Measurements from ENCODE around the gene CANX.
A peak's percentile ranks its signal among the peaks of the same experiment; 100 is the strongest.

The CANX gene

DNA sequence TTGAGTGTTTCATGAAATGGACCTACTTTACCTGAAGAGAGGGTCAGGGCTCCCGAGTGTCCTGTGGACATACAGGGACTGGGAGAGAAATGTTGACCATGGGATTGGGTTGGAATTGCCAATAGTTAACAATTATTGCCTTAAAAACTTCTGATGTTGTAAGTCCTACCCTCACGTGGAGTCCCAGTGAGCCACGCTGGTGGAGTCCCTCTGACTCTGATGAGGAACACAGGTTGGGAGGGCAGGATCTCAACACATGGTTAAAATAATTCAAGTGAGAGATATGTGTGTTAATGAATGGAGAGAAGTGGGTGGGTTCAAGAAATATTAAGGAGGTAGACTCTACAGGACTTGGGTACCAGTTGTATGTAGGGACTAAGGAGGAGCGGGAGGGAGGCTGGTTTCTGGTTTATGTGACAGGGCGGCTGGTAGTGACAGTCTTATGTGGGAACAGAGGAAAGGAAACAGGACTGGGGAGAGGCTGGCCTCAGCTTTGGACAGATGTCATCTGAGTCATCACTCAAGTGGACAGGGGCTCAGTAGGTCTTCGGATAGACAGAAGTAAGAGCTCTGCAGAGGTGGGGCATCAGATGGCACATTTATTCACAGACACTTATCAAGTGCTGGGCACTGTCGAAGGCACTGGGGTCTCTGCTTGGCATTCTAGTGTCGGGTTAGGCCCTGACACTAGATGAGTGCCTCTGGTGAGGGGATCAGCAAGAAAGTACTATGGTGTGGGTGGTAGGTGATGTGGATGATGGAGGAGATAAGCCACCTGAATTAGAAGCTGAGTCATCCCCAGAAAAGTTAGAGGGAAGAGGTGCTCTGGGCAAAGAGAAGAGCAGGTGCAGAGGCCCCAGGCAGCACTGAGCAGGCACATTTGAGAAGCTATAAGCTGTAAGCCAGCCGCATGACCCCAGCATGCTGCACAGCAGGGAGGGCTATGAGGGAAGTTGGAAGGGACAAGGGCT lies 61.1 kb downstream of the CANX start:
- DNase-seq, result peak; percentile 50

GRCh38 chr5:179762079-179762780 lies 63.5 kb downstream of the CANX start:
- no peak for DNase-seq

DNA sequence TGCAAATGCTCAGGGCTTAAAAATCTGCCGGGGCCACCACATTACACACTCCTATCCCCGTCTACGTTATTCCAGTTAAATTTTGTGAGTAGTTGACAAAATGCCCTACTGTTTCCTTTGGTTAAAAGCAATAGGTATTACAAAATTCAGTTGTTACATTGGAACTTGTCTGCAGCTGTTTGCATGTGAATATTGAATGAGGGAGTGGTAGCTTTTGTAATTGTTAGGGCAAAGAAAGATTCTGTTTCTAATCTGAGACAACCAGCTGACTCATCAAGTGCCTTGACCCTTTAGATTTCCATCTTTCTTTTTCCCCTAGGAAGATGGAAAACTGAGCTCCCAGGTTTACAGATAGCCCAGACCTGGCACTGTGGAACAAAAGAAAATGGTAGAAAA lies 64.0 kb downstream of the CANX start:
- no peak for DNase-seq

- peak; percentile 57 for DNase-seq
Observed at GRCh38 chr5:179763215-179763945, 64.6 kb downstream of the CANX start.

- DNase-seq, result no peak
Observed at GRCh38 chr5:179764056-179764455, 65.3 kb downstream of the CANX start.

GRCh38 chr5:179765400-179765799 lies 66.6 kb downstream of the CANX start:
- DNase-seq, result no peak

DNA sequence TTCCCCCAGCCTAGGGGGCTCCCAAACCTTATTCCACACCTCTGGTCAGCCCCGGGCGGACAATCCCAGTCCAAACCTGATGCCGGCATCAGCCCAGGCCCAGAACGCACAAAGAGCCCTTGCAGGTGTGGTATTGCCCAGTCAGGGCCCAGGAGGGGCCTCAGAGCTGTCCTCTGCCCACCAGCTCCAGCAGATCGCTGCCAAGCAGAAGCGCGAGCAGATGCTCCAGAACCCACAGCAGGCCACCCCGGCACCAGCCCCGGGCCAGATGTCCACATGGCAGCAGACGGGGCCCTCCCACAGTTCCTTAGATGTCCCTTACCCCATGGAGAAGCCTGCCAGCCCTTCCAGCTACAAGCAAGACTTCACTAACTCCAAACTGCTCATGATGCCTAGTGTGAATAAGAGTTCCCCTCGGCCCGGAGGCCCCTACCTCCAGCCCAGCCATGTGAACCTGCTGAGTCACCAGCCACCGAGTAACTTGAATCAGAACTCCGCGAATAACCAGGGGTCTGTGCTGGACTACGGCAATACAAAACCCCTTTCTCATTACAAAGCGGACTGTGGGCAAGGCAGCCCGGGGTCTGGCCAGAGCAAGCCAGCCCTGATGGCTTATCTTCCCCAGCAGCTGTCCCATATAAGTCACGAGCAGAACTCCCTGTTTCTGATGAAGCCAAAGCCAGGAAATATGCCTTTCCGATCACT lies 67.4 kb downstream of the CANX start:
- DNase-seq, result no peak

GRCh38 chr5:179766726-179767455 lies 68.1 kb downstream of the CANX start:
- no peak for DNase-seq

DNA sequence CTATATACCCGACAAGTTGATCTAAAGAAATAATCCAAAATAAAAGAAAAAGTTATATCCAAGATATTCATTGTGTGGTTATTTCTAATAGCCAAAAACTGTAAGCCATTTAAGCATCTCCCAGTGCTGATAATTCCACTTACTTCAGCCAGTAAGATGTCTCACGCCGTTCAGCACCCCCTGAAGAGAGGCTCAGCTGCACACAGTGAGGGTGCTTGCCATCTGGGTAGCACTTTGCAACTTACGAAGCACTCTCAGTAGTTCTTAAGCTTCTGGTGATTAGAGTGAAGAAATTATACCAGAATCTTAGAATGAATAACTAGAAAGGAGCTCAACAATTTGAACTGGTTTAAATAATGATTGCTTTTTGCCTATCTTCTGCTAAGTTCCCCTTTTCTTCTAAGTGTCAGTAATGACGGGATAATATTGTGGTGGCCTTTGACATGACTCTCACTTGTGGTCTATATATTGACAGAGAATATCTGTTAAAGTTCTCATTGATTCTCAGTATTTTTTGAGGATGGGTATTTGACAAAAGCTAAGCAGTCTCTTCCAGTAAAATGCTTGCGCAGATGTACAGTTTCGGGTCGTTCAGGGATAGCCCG lies 68.8 kb downstream of the CANX start:
- DNase-seq, result no peak

DNA sequence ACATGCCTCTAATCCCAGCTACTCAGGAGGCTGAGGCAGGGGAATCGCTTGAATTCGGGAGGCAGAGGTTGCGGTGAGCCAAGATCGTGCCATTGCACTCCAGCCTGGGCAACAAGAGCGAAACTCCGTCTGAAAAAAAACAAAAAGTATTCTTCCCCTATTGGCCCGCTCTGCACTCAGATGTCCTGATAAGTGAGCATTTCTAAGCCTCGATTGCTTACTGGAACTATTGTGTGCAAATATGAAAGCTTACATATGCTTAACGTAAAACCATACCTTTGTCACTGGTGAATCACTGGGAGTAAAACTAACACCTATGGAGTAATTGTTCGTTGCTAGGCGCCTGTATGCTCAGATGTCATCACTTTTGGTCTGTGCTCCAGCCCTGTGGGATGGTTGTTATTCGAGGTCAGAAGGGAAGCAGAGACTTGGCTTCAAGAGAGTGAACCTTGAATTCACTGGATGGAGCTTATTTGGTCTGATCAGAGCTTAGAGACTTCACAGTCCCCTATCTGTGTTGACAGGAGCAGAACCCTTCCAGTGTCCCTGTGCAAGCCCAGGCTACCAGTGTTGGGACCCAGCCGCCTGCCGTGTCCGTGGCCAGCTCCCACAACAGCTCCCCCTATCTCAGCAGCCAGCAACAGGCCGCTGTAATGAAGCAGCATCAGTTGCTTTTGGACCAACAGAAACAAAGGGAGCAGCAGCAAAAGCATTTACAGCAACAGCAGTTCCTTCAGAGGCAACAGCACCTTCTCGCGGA lies 69.7 kb downstream of the CANX start:
- peak; percentile 39 for DNase-seq

- no peak for DNase-seq
Observed at GRCh38 chr5:179769271-179769670, 70.5 kb downstream of the CANX start.

DNA sequence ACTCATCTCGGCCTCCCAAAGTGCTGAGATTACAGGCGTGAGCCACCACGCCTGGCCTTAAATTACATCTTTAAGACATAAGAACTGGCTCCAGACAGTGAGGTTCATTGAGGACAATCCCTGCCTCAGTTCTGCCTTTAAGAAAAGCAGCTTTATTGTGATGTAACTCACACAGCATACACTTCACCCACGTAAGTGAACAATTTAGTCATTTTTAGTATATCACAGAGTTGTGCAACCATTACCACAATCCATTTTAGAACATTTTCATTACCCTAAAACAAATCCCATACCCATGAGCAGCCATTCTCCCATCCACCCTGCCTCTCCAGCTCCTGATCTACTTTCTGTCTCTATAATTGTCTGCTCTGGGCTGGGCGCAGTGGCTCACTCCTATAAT lies 71.0 kb downstream of the CANX start:
- DNase-seq, result no peak

- DNase-seq, result no peak
Observed at GRCh38 chr5:179771311-179771895, 72.6 kb downstream of the CANX start.

DNA sequence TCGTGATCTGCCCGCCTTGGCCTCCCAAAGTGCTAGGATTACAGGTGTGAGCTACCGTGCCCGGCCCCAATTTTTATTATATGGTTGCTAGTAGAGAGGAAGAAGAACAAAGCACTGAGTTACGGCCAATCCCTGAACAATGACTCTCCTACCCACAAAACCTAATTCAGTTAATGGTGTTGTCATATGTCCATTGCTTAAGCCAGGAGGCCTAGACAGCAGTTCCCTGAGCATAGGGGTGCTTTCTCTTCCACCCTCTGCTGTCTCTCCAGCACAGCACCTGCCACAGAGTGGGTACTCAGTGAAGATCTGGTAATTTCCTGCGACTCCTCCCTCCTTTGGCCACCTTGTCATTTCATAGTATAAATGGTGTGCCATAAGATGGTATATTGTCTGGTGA lies 73.6 kb downstream of the CANX start:
- DNase-seq, result no peak

- no peak for DNase-seq
Observed at GRCh38 chr5:179773686-179774040, 74.9 kb downstream of the CANX start.

DNA sequence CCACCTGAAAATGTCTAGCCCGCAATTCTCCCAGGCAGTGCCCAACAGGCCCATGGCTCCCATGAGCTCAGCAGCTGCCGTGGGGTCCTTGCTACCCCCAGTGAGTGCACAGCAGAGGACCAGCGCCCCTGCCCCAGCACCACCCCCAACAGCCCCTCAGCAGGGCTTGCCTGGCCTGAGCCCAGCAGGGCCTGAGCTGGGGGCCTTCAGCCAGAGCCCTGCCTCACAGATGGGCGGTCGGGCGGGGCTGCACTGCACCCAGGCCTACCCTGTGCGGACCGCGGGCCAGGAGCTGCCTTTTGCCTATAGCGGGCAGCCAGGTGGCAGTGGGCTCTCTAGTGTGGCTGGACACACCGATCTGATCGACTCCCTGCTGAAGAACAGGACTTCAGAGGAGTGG lies 75.7 kb downstream of the CANX start:
- DNase-seq, result no peak

DNA sequence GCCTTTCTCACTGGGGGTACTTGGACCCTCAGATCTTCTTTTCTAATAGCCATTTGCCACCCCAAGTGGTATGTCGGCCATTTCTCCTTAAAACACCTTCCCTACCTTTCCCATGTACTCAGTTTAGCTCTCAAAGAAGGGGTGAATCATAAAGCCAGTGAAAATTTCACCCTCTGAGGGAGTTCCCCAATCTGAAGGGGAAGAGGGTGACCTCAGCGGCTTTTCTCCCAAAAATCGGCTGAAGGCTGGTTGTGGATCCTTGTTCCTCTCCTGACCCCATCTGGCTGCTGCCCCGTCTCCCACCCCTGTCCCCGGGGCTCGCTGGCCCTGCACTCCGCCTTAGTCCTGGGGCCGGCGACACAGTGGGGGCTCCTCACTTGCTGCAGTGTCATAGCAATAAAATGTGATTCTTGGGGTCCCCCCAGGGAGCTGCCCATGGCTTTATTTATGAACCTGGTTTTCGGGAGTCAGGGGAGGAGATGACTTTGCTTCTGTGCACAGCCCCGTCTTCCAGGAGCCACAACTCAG lies 77.7 kb downstream of the CANX start:
- DNase-seq, result no peak

- no peak for DNase-seq
Observed at GRCh38 chr5:179777456-179777855, 78.7 kb downstream of the CANX start.

DNA sequence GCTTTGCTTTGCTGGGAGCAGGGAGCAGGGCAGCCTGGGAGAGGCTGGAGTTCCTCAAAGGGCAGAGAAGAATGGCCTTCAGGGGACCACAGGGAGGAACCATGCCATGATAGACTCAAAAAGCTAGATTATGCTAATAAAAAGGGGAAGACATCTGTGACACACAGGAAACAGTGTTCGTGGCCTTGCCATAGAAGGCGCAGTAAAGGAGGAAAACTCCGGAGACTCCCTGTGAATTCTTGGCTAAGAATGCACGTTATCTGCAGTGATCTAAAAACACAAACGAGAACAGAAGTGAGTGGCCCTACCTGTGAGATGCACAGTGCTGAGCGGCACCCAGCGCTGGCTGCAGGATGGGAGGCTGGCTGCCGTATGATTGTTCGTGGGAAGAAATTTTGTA lies 79.1 kb downstream of the CANX start:
- no peak for DNase-seq

GRCh38 chr5:179778591-179778990 lies 79.8 kb downstream of the CANX start:
- no peak for DNase-seq

Data from stimulated activated CD8-positive, alpha-beta memory T cell treated with anti-CD3 and anti-CD28 coated beads, Interleukin-4, amount 100 ng/mL, for 48 hours (primary cell).